GM21423 (cell line): ENCODE measurements around the gene NINL.
"Not testable (repeated sequence)": the region's sequence is repeated elsewhere in the genome, so short reads cannot be mapped to it uniquely, and the experiment has no call there.

Experiments
- ATAC-seq: cut with Tn5 transposase; IDR thresholded peaks from one replicate; pipeline ENCODE4 v1.9.1; 2021; ENCODE audit warnings: mild to moderate bottlenecking, moderate library complexity; ENCODE audit not compliant: unreplicated experiment

NINL gene

GRCh38 chr20:25600632-25601031 is 15.3 kb upstream of the NINL start:
- ATAC-seq: no peak

- no peak for ATAC-seq
Observed at GRCh38 chr20:25592135-25592852, 7.0 kb upstream of the NINL start.

GRCh38 chr20:25590778-25591177 is 5.4 kb upstream of the NINL start:
- ATAC-seq: not testable (repeated sequence)

GRCh38 chr20:25588491-25588890 is 3.2 kb upstream of the NINL start:
- no peak for ATAC-seq

GRCh38 chr20:25587536-25587935 is 2.2 kb upstream of the NINL start:
- ATAC-seq: no peak

GRCh38 chr20:25586877-25587276 is 1.5 kb upstream of the NINL start:
- ATAC-seq: no peak

- not testable (repeated sequence) for ATAC-seq
Observed at GRCh38 chr20:25583607-25584006, 1.7 kb downstream of the NINL start.

- no peak for ATAC-seq
Observed at GRCh38 chr20:25580711-25581110, 4.6 kb downstream of the NINL start.

- no peak for ATAC-seq
Observed at GRCh38 chr20:25579081-25579770, 6.1 kb downstream of the NINL start.

GRCh38 chr20:25576783-25577530 is 8.4 kb downstream of the NINL start:
- no peak for ATAC-seq

GRCh38 chr20:25574411-25574810 is 10.9 kb downstream of the NINL start:
- ATAC-seq: no peak

GRCh38 chr20:25573288-25574251 is 11.8 kb downstream of the NINL start:
- ATAC-seq: no peak

- no peak for ATAC-seq
Observed at GRCh38 chr20:25571817-25572216, 13.5 kb downstream of the NINL start.

GRCh38 chr20:25571240-25571639 is 14.1 kb downstream of the NINL start:
- ATAC-seq: no peak

GRCh38 chr20:25570148-25570530 is 15.2 kb downstream of the NINL start:
- no peak for ATAC-seq

GRCh38 chr20:25567286-25567685 is 18.0 kb downstream of the NINL start:
- no peak for ATAC-seq

- no peak for ATAC-seq
Observed at GRCh38 chr20:25566821-25567220, 18.5 kb downstream of the NINL start.

- no peak for ATAC-seq
Observed at GRCh38 chr20:25565578-25566157, 19.7 kb downstream of the NINL start.

GRCh38 chr20:25563876-25564275 is 21.5 kb downstream of the NINL start:
- no peak for ATAC-seq

- no peak for ATAC-seq
Observed at GRCh38 chr20:25563362-25563761, 22.0 kb downstream of the NINL start.
